Activated CD4-positive, alpha-beta T cell treated with anti-CD3 and anti-CD28 coated beads, Interleukin-2, amount 10 ng/mL, durations not matched to agents 24 days and 14 days (primary cell): ENCODE measurements around the gene SPINK5. TPM values are rescaled to one million over a fixed set of nuclear protein-coding genes. Genes with fewer than 3 reads are reported as not detected.
"Not testable (repeated sequence)": the region's sequence is repeated elsewhere in the genome, so short reads cannot be mapped to it uniquely, and the experiment has no call there.

Source experiments
- DNase-seq: peaks from one replicate; pipeline ENCODE4 v3.0.0; 2022
- H3K27ac Mint-ChIP-seq: one replicate; pipeline ENCODE4 v1.8.0; 2022; ENCODE audit warnings: mild to moderate bottlenecking, mixed read lengths
- H3K27me3 Mint-ChIP-seq: one replicate; pipeline ENCODE4 v1.8.0; 2022; ENCODE audit warnings: mixed read lengths
- H3K36me3 Mint-ChIP-seq: one replicate; pipeline ENCODE4 v1.8.0; 2022; ENCODE audit warnings: low read depth, mild to moderate bottlenecking, mixed read lengths
- H3K4me1 Mint-ChIP-seq: one replicate; pipeline ENCODE4 v1.8.0; 2021; ENCODE audit warnings: mixed read lengths
- H3K4me3 Mint-ChIP-seq: one replicate; pipeline ENCODE4 v1.8.0; 2022; ENCODE audit warnings: mild to moderate bottlenecking, moderate library complexity, mixed read lengths
- H3K9me3 Mint-ChIP-seq: one replicate; pipeline ENCODE4 v1.8.0; 2021; ENCODE audit warnings: mixed read lengths
- intact Hi-C: fragments of 100-400 bp; cut with micrococcal nuclease; formaldehyde crosslinking; loops from one replicate; pipeline ENCODE4 v1.15.1; 2023
- total RNA-seq: library from RNA; stranded (reverse); gene quantifications from 2 replicates; pipeline ENCODE4 v1.2.3, GENCODE V29; 2022

Gene SPINK5, protein sequence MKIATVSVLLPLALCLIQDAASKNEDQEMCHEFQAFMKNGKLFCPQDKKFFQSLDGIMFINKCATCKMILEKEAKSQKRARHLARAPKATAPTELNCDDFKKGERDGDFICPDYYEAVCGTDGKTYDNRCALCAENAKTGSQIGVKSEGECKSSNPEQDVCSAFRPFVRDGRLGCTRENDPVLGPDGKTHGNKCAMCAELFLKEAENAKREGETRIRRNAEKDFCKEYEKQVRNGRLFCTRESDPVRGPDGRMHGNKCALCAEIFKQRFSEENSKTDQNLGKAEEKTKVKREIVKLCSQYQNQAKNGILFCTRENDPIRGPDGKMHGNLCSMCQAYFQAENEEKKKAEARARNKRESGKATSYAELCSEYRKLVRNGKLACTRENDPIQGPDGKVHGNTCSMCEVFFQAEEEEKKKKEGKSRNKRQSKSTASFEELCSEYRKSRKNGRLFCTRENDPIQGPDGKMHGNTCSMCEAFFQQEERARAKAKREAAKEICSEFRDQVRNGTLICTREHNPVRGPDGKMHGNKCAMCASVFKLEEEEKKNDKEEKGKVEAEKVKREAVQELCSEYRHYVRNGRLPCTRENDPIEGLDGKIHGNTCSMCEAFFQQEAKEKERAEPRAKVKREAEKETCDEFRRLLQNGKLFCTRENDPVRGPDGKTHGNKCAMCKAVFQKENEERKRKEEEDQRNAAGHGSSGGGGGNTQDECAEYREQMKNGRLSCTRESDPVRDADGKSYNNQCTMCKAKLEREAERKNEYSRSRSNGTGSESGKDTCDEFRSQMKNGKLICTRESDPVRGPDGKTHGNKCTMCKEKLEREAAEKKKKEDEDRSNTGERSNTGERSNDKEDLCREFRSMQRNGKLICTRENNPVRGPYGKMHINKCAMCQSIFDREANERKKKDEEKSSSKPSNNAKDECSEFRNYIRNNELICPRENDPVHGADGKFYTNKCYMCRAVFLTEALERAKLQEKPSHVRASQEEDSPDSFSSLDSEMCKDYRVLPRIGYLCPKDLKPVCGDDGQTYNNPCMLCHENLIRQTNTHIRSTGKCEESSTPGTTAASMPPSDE
- not detected in 2 replicates for total RNA-seq

DNA sequence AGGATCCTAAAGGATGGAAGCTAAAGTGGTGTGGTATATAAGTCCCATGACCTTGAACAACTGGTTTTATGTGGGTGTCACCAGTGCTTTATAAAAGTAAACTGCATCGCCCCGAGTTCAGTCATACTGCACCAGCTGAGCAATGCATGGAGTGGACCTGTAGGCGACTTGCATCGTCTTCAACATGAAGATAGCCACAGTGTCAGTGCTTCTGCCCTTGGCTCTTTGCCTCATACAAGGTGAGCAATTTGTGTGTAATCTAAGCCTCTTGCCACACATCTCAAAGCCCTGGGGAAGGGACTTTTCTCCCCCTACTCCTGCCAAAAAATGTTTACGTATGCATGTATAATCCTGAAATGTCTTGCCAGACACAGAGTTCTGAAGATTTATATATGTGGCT is at the start of gene SPINK5:
Gene SPINK5 (plus strand): TSS at position 120 of the 400 bp plus-strand sequence. CDS start 65 bp downstream, at position 185.
- intact Hi-C loops = no loop called here
- H3K27me3 Mint-ChIP-seq = no peaks in the 10 kb centered on the region

DNA sequence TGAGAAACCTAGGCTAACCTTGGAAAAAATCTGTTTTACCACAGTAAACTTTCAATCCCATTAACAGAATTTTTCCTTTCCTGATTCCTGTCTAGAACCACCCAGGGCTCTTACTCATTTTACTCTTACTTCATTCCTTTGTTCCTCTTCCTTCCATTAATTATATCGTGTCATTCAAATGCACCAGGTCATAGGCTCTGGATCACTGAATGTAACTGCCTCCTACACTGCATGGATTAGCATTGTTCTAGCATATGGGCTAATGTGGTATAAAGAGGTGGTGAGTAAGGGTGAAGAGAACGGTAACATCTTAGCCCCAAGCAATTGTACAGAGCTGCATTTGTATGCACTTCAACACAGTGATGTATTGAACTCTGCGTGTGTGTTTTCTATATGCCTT is 49.5 kb upstream of the SPINK5 start:
- no peak overlapping the region for H3K27ac Mint-ChIP-seq
- H3K4me3 Mint-ChIP-seq = no peak overlapping the region
- DNase-seq = no peak
- intact Hi-C loops = no loop called here
- no peaks in the 10 kb centered on the region for H3K4me1 Mint-ChIP-seq
- H3K9me3 Mint-ChIP-seq = no peaks in the 10 kb centered on the region
- no peaks in the 10 kb centered on the region for H3K27me3 Mint-ChIP-seq
- H3K36me3 Mint-ChIP-seq = no peaks in the 10 kb centered on the region

More for the DNA sequence above, at the start of gene SPINK5:
- DNase-seq = no peak
- Mint-ChIP-seq H3K36me3 (no peaks in the 10 kb centered on the region), H3K4me3 (no peak within 1 kb of the TSS), H3K9me3 (no peaks in the 10 kb centered on the region), H3K27ac (no peak within 1 kb of the TSS), H3K4me1 (no peaks in the 10 kb centered on the region)

DNA sequence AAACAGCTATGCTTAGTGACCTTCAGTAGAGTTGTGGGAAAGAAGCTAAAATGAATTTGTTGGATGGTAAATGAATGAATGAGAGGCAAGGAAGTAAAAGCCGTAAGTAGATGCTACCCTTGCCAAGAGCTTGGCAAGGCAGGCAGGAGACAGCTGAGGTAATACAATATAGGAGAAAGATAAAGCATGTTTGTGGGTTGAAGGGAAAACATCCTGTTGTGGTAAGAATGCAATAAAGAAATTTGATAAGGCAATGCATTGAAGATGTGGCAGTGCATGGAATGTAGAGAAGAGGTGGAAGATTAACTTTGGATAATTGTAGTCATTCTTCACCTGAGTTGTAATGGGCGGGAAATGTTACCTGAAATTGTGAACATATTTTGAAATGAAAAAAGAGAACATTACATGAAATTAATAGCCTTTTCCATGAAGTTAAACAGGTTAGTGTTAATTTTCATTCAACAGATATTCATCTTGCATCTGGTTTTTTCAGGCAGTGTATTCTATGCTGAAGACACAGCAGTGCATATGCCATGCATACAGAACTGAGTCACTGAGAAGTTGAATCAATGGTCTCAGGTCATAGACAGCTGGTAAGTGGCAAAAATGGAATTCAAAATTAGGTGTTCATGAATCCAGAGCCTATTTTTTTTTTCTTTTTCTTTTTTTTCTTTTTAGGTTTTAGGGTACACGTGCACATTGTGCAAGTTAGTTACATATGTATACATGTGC is 43.4 kb upstream of the SPINK5 start:
- no peaks in the 10 kb centered on the region for H3K27me3 Mint-ChIP-seq
- intact Hi-C loops = no loop called here

DNA sequence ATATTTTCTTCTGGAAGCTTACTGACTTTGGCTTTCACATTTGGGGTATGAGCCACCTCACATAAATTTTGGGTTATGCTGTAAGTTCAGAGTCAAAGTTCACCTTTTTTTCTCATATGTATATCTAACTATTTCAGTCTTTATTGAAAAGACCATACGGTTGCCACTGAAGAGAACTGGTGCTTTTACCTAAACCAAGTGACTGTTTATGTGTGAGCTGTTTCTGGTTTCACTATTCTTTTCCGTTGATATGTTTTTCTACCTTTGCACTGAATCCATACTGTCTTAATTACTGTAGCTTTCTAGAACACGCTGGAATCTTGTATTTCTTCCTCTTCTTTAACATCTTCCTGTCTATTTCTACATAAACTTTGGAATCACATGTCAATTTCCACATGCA is 36.3 kb upstream of the SPINK5 start:
- no peak for DNase-seq
- no peak overlapping the region for H3K4me3 Mint-ChIP-seq
- no peak overlapping the region for H3K27ac Mint-ChIP-seq
- no peaks in the 10 kb centered on the region for H3K9me3 Mint-ChIP-seq
- H3K4me1 Mint-ChIP-seq = no peaks in the 10 kb centered on the region
- H3K36me3 Mint-ChIP-seq = no peaks in the 10 kb centered on the region
- H3K27me3 Mint-ChIP-seq = no peaks in the 10 kb centered on the region
- intact Hi-C loops = no loop called here

More for the DNA sequence above, 43.4 kb upstream of the SPINK5 start:
- H3K9me3 Mint-ChIP-seq = peaks cover 5% of the 10 kb centered on the region
- no peak overlapping the region for H3K27ac Mint-ChIP-seq
- no peaks in the 10 kb centered on the region for H3K4me1 Mint-ChIP-seq
- H3K4me3 Mint-ChIP-seq = no peak overlapping the region
- H3K36me3 Mint-ChIP-seq = no peaks in the 10 kb centered on the region
- DNase-seq = no peak

DNA sequence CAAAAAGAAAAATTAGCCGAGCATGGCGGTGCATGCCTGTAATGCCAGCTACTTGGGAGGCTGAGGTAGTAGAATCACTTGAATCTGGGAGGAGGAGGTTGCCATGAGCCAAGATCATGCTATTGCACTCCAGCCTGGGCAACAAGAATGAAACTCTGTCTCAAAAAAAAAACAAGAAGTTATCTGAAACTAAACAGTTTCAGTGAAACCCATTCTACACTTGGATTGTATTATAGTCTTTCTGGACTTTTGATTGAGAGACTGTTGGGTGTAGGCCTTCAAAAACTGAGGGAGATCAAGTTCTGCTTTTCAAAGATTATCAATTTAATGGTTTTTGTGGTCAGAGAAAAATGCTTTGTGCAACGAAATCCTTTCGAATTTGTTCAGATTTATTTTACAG is 34.6 kb upstream of the SPINK5 start:
- Mint-ChIP-seq H3K4me1 (no peaks in the 10 kb centered on the region), H3K27ac (no peak overlapping the region), H3K27me3 (no peaks in the 10 kb centered on the region), H3K4me3 (no peak overlapping the region), H3K36me3 (no peaks in the 10 kb centered on the region), H3K9me3 (no peaks in the 10 kb centered on the region)
- intact Hi-C loops = no loop called here
- no peak for DNase-seq

DNA sequence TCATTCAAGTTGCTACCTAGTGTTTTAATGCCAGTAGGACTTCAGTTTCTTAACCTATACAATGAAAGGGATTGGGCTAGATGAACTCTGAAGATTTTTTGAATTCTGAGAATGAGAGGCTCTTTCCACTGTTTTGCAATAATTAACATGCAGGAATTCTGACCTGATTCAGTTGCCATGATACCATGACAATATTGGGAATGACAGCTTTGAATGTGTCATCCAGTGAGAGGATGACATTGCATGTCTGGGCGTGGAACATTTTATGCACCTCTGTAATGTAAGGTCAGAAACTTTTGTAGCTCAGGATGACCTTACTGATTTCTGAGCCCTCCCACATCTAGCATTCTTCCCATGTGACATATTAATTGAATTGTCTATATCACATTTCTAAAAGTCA is 30.6 kb upstream of the SPINK5 start:
- DNase-seq = no peak
- H3K4me1 Mint-ChIP-seq = no peaks in the 10 kb centered on the region
- no peaks in the 10 kb centered on the region for H3K9me3 Mint-ChIP-seq
- no peaks in the 10 kb centered on the region for H3K27me3 Mint-ChIP-seq
- intact Hi-C loops = no loop called here
- no peaks in the 10 kb centered on the region for H3K36me3 Mint-ChIP-seq
- H3K27ac Mint-ChIP-seq = no peak overlapping the region
- no peak overlapping the region for H3K4me3 Mint-ChIP-seq

DNA sequence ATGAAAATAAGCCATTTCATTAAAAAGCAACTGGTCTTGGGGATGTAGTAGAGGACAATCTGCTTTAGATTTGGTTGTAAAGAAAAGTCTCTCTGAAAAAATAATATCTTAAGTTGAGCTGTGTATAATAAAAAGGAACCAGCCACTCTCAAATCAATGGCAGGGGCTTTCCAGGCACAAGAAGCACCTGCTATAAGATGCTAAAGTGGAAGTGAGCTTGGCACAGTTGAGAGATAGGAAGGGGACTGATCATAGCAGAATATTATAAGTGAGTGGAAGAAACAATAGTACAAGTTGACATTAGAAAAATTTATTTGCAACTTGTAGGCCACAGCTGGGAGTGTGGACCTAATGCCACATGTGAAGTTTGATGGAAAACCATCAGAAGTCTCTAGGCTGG is 28.1 kb upstream of the SPINK5 start:
- no peaks in the 10 kb centered on the region for H3K27me3 Mint-ChIP-seq
- DNase-seq = no peak
- no peaks in the 10 kb centered on the region for H3K4me1 Mint-ChIP-seq
- intact Hi-C loops = no loop called here
- no peaks in the 10 kb centered on the region for H3K36me3 Mint-ChIP-seq
- H3K27ac Mint-ChIP-seq = no peak overlapping the region
- no peak overlapping the region for H3K4me3 Mint-ChIP-seq
- H3K9me3 Mint-ChIP-seq = no peaks in the 10 kb centered on the region

DNA sequence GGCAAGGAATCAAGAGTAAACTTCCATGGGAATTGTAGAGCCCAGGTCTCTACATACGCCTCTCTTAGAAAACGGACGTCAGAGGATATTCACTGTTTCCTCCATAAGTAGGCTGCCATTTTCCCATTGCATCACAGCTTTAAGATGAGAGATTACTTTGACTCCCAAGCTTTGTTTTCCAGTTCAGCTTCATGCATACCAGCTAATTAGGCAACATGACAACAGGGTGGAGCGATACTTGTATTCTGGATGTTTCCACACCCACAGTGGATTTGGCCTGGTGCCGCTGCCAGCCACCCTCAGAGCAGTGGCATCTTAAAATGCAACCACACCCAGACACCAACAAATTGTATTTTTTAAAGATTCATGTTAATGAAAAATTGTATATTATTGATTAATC is 20.9 kb upstream of the SPINK5 start:
- no peaks in the 10 kb centered on the region for H3K4me1 Mint-ChIP-seq
- no peak overlapping the region for H3K4me3 Mint-ChIP-seq
- no peak for DNase-seq
- H3K9me3 Mint-ChIP-seq = no peaks in the 10 kb centered on the region
- H3K27me3 Mint-ChIP-seq = no peaks in the 10 kb centered on the region
- intact Hi-C loops = no loop called here
- H3K36me3 Mint-ChIP-seq = no peaks in the 10 kb centered on the region
- H3K27ac Mint-ChIP-seq = no peak overlapping the region

DNA sequence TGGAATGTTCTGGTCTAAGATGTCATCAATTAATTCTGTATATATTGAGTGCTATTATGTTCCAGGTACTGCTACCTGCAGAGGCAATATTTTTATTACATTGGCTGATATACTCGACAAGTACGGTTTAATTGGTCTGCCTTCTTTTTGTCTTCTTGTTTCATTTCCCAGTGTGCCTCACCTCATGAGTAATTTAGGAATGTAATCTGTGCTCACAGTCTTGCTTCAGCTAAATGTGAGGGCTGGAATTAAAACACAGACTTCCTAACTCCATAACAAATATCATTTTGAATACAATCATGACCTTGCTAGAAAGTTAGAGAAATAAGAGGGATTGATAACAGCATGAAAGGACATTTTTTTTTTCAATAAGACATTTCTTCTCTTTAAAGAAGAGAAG is 20.1 kb upstream of the SPINK5 start:
- DNase-seq = no peak
- no peaks in the 10 kb centered on the region for H3K4me1 Mint-ChIP-seq
- no peaks in the 10 kb centered on the region for H3K9me3 Mint-ChIP-seq
- H3K4me3 Mint-ChIP-seq = no peak overlapping the region
- no peaks in the 10 kb centered on the region for H3K27me3 Mint-ChIP-seq
- H3K27ac Mint-ChIP-seq = no peak overlapping the region
- intact Hi-C loops = no loop called here
- no peaks in the 10 kb centered on the region for H3K36me3 Mint-ChIP-seq

DNA sequence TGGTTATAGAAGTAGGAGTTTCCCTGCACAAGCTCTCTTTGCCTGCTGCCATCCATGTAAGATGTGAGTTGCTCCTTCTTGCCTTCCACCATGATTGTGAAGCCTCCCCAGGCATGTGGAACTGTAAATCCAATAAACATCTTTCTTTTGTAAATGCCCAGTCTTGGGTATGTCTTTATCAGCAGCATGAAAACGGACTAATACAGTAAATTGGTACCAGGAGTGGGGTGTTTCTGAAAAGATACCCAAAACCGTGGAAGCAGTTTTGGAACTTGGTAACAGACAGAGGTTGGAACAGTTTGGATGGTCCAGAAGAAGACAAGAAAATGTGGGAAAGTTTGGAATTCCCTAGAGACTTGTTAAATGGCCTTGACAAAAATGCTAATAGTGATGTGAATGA is 8.6 kb upstream of the SPINK5 start:
- H3K4me1 Mint-ChIP-seq, H3K36me3 Mint-ChIP-seq, H3K27me3 Mint-ChIP-seq, DNase-seq, H3K4me3 Mint-ChIP-seq, H3K27ac Mint-ChIP-seq, intact Hi-C loops, H3K9me3 Mint-ChIP-seq: not testable (repeated sequence)

DNA sequence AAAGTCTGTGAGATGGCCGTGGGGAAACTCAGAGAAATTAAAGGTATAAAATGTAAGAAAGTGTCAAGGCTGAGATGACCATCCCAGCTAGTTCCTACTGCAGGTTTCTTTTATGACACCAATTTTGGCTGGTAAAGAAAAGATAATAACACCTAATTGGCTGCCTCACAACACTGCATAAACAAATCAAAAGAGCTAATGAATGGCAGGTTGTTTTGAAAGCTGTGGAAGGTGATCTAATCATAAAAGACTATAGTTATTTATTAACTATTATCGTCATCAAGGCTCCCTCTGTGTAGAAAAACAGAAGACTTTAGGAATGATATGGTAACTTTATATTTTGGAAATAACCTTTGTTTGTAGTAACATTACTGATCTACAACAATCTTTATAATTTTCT is 3.5 kb upstream of the SPINK5 start:
- intact Hi-C loops = no loop called here
- DNase-seq = no peak
- Mint-ChIP-seq H3K4me3 (no peak overlapping the region), H3K27me3 (no peaks in the 10 kb centered on the region), H3K4me1 (no peaks in the 10 kb centered on the region), H3K36me3 (no peaks in the 10 kb centered on the region), H3K27ac (no peak overlapping the region), H3K9me3 (peaks cover 3% of the 10 kb centered on the region)

DNA sequence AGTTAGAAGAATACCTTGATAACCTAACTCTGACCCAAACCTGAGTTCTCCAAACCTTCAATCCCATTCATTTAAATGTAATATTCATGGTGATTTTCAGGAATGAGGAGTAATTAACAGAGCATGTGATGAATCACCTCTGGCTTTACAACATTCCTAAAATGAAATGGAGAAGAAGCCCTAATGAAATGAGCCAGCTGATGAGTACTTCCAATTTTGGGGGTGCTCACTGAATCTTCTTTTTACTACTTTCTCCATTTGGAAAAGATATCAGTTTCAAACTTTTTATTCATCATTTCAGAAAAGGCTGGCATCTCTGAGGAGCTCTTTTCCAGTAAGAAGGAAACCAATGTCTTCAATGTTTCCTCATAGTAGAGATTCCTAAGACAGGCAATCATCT is 2.9 kb upstream of the SPINK5 start:
- Mint-ChIP-seq H3K9me3 (peaks cover 3% of the 10 kb centered on the region), H3K27ac (no peak overlapping the region), H3K4me1 (no peaks in the 10 kb centered on the region), H3K36me3 (no peaks in the 10 kb centered on the region), H3K27me3 (no peaks in the 10 kb centered on the region), H3K4me3 (no peak overlapping the region)
- intact Hi-C loops = no loop called here
- DNase-seq = no peak

DNA sequence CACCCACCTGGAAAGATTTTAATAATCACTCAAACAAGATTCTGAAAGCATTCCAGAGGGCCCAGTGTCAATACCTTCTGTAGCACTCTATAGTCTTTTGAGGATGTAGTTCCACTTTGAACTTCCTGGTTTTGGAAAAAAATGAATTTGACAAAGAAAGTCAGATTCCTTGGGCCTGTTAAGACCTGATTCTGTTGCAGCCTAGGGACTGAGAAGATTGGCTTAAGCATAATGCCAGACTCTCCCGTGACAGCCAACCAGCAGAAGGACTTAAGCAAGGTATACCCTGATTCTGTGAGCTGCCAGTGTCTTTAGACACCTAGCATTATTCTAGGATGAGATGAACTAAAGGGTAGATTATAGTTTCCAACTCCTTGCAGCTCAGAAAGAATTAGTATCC is 6.8 kb downstream of the SPINK5 start:
- intact Hi-C loops = no loop called here
- Mint-ChIP-seq H3K9me3 (no peaks in the 10 kb centered on the region), H3K27me3 (no peaks in the 10 kb centered on the region), H3K27ac (no peak overlapping the region), H3K4me3 (no peak overlapping the region), H3K4me1 (no peaks in the 10 kb centered on the region), H3K36me3 (no peaks in the 10 kb centered on the region)
- no peak for DNase-seq
